ENCODE results near the gene SLC25A24. TPM values are rescaled to one million over a fixed set of nuclear protein-coding genes. Genes with fewer than 3 reads are reported as not detected.

Gene SLC25A24
- total and polyA plus RNA-seq, 3 donors from 2014 or later: 9.8 to 15.5 (median 12.3) TPM

DNA sequence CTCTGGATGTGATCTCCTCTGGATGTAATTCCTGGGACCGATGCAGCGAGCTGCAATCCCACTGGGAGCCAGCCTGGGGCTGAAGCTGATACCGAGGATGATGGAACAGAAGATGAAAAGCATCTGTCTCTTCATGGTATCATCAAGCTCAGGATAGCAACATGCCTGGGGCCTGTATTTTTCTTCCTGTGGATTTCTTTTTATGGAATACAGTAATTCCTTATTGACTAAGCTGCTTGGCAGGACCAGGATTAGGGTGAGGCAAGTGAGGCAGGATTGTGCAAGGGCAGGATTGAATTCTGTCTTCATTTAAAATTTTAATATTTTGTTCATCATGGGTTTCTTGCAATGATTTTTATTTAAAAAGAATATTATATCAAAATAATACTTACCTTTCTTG lies 86.6 kb downstream of the SLC25A24 start:
- WGBS, 2 donors: 66 to 88% methylated on average over 3 of the region's 3 CpGs

GRCh38 chr1:108109295-108109973 lies 90.7 kb downstream of the SLC25A24 start:
- Histone ChIP-seq H3K9me3 (no peaks in the 10 kb centered on the region), H3K4me3 (no peak overlapping the region), H3K4me1 (no peaks in the 10 kb centered on the region), H3K27ac (no peak overlapping the region), H3K36me3 (ENCODE audit: low read depth, missing control alignments) (no peaks in the 10 kb centered on the region), H3K27me3 (no peaks in the 10 kb centered on the region)
- TF ChIP-seq POLR2A (IDR thresholded peaks at IDR 0.05): no peak
- TF ChIP-seq, protein P1, sequence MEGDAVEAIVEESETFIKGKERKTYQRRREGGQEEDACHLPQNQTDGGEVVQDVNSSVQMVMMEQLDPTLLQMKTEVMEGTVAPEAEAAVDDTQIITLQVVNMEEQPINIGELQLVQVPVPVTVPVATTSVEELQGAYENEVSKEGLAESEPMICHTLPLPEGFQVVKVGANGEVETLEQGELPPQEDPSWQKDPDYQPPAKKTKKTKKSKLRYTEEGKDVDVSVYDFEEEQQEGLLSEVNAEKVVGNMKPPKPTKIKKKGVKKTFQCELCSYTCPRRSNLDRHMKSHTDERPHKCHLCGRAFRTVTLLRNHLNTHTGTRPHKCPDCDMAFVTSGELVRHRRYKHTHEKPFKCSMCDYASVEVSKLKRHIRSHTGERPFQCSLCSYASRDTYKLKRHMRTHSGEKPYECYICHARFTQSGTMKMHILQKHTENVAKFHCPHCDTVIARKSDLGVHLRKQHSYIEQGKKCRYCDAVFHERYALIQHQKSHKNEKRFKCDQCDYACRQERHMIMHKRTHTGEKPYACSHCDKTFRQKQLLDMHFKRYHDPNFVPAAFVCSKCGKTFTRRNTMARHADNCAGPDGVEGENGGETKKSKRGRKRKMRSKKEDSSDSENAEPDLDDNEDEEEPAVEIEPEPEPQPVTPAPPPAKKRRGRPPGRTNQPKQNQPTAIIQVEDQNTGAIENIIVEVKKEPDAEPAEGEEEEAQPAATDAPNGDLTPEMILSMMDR (IDR thresholded peaks at IDR 0.05): no peak
- DNase-seq: no peak
- 87 to 93% methylated on average over 6 of the region's 6 CpGs for WGBS, 2 donors
- intact Hi-C loops (cut with DNase I; ENCODE audit: low total_unique reads): no loop called here

More for the DNA sequence above, 86.6 kb downstream of the SLC25A24 start:
- TF ChIP-seq POLR2A (IDR thresholded peaks at IDR 0.05): no peak
- TF ChIP-seq, protein P1 (IDR thresholded peaks at IDR 0.05): no peak
- H3K4me1 ChIP-seq: no peaks in the 10 kb centered on the region
- no peaks in the 10 kb centered on the region for H3K9me3 ChIP-seq
- H3K4me3 ChIP-seq: no peak overlapping the region
- H3K27me3 ChIP-seq: no peaks in the 10 kb centered on the region
- H3K36me3 ChIP-seq (ENCODE audit: low read depth, missing control alignments): no peaks in the 10 kb centered on the region
- H3K27ac ChIP-seq: no peak overlapping the region
- intact Hi-C loops (cut with DNase I; ENCODE audit: low total_unique reads): no loop called here
- DNase-seq: no peak

GRCh38 chr1:108108119-108108518 lies 92.0 kb downstream of the SLC25A24 start:
- no peak overlapping the region for H3K4me3 ChIP-seq
- intact Hi-C loops (cut with DNase I; ENCODE audit: low total_unique reads): no loop called here
- H3K4me1 ChIP-seq: no peaks in the 10 kb centered on the region
- H3K27ac ChIP-seq: no peak overlapping the region
- TF ChIP-seq, protein P1 (IDR thresholded peaks at IDR 0.05): no peak
- no peak for TF ChIP-seq POLR2A (IDR thresholded peaks at IDR 0.05)
- no peaks in the 10 kb centered on the region for H3K9me3 ChIP-seq
- no peaks in the 10 kb centered on the region for H3K36me3 ChIP-seq (ENCODE audit: low read depth, missing control alignments)
- H3K27me3 ChIP-seq: no peaks in the 10 kb centered on the region
- DNase-seq: no peak

DNA sequence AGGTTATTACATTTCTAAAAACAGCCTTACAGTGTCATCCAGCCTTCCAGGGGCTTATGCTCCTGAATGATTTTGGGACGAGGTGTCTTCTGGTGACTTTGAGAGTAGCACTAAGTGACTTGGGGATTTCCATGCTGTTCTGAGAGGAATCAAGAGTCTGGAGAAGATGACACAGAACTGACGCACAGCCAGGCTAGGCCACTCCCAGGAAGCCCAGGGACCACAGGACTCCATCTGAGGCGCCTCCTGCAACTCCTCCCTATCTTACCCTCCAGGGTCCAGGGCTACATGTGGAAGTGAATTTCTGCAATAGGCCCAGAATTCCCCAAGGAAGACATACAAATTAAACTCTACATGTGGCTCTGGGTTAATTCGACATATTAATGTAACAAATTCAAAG lies 92.5 kb downstream of the SLC25A24 start:
- Histone ChIP-seq H3K4me1 (no peaks in the 10 kb centered on the region), H3K9me3 (no peaks in the 10 kb centered on the region), H3K27me3 (no peaks in the 10 kb centered on the region), H3K27ac (no peak overlapping the region), H3K36me3 (ENCODE audit: low read depth, missing control alignments) (no peaks in the 10 kb centered on the region), H3K4me3 (no peak overlapping the region)
- TF ChIP-seq POLR2A (IDR thresholded peaks at IDR 0.05): no peak
- TF ChIP-seq, protein P1 (IDR thresholded peaks at IDR 0.05): no peak
- intact Hi-C loops (cut with DNase I; ENCODE audit: low total_unique reads): no loop called here
- no peak for DNase-seq
- WGBS, 2 donors: 60 to 66% methylated on average over 4 of the region's 4 CpGs

- intact Hi-C loops (cut with DNase I; ENCODE audit: low total_unique reads): no loop called here
- no peak for DNase-seq
These were observed 93.4 kb downstream of the SLC25A24 start for GRCh38 chr1:108106775-108107174.

More at GRCh38 chr1:108106775-108107174, 93.4 kb downstream of the SLC25A24 start:
- Histone ChIP-seq H3K4me1 (no peaks in the 10 kb centered on the region), H3K27ac (no peak overlapping the region), H3K36me3 (ENCODE audit: low read depth, missing control alignments) (no peaks in the 10 kb centered on the region), H3K9me3 (no peaks in the 10 kb centered on the region), H3K27me3 (no peaks in the 10 kb centered on the region), H3K4me3 (no peak overlapping the region)
- no peak for TF ChIP-seq POLR2A (IDR thresholded peaks at IDR 0.05)
- WGBS, 2 donors: 46 to 63% methylated on average over 1 of the region's 1 CpG
